Prostate gland (tissue), 2 donors: Measurements from ENCODE around the gene NAA10. TPM values are rescaled to one million over a fixed set of nuclear protein-coding genes. Genes with fewer than 3 reads are reported as not detected.

Experiments
- DNase-seq: peaks from one replicate; pipeline ENCODE4 v3.0.0-alpha.2; 2019; ENCODE audit warnings: low spot score
- H3K27ac ChIP-seq, 2 donors: fragments of 200-600 bp; sonication (generic); 2 replicates each; pipeline ENCODE4 v1.5.1; 2017 to 2019
- H3K27me3 ChIP-seq: fragments of 200-600 bp; sonication (generic); replicated peaks from 2 replicates; pipeline ENCODE4 v1.5.1; 2019; ENCODE audit not compliant: insufficient read depth
- H3K36me3 ChIP-seq, 2 donors: fragments of 200-600 bp; sonication (generic); 1 replicate in 1 of 2; 2 replicates in 1 of 2; pipeline versions ENCODE4 v1.5.1 to v1.8.1; 2017 to 2019
- H3K4me1 ChIP-seq: fragments of 200-600 bp; sonication (generic); replicated peaks from 2 replicates; pipeline ENCODE4 v1.5.1; 2019
- H3K4me3 ChIP-seq, 2 donors: fragments of 200-600 bp; sonication (generic); 2 replicates each; pipeline ENCODE4 v1.5.1; 2017 to 2019
- H3K9me3 ChIP-seq: fragments of 200-600 bp; sonication (generic); 2 replicates; pipeline ENCODE4 v1.5.1; 2017
- CTCF ChIP-seq, 4 experiments: fragments of 200-600 bp in 2 of 4; fragments of 450-650 bp in 2 of 4; sonication (generic) in 2 of 4; IDR thresholded peaks; 1 replicate in 3 of 4; 2 replicates in 1 of 4; pipeline ENCODE4 v1.5.1; 2016 to 2019; ENCODE audit warnings: antibody characterized with exemption in 4 of 4, mild to moderate bottlenecking in 2 of 4, moderate library complexity in 2 of 4
- POLR2A ChIP-seq: fragments of 450-650 bp; IDR thresholded peaks from one replicate; pipeline ENCODE4 v1.6.1; 2016; ENCODE audit warnings: antibody characterized with exemption, mild to moderate bottlenecking
- POLR2AphosphoS5 ChIP-seq: sonication (generic); formaldehyde crosslinking; IDR thresholded peaks from one replicate; pipeline ENCODE4 v1.6.1; 2017; ENCODE audit warnings: antibody characterized with exemption
- WGBS: methylation state at CpG from one replicate; pipeline ENCODE4 v1.1.5; 2018; 5-methylcytosine and 5-hydroxymethylcytosine counted together
- intact Hi-C: fragments of 100-400 bp; cut with DNase I; formaldehyde crosslinking; loops from one replicate; pipeline ENCODE4 v1.14.2; 2022
- total RNA-seq, 2 donors: library from RNA; depleted of rRNA; stranded (reverse); fragments of >200 nt; gene quantifications; one replicate each; pipeline ENCODE4 v1.1.0, GENCODE V29; 2016

NAA10 gene
- total RNA-seq, 2 donors from 2014 or later = 47.5 to 64.9 TPM

- 78% methylated on average over 6 of the region's 11 CpGs for WGBS
- intact Hi-C loops = no loop called here
- TF ChIP-seq CTCF (IDR thresholded peaks at IDR 0.05) (no peak), POLR2AphosphoS5 (no peak), POLR2A (no peak)
Measured at GRCh38 chrX:153961292-153961691, 26.5 kb upstream of the NAA10 start.

GRCh38 chrX:153960786-153961185 is 25.9 kb upstream of the NAA10 start:
- no peaks in the 10 kb centered on the region for H3K36me3 ChIP-seq
- no peaks in the 10 kb centered on the region for H3K27me3 ChIP-seq
- H3K4me1 ChIP-seq = no peaks in the 10 kb centered on the region
- H3K9me3 ChIP-seq = no peaks in the 10 kb centered on the region
- TF ChIP-seq POLR2A = no peak
- TF ChIP-seq CTCF (IDR thresholded peaks at IDR 0.05) = no peak
- no peak for TF ChIP-seq POLR2AphosphoS5
- 80% methylated on average over 15 of the region's 22 CpGs for WGBS
- no peak overlapping the region for H3K27ac ChIP-seq
- intact Hi-C loops = no loop called here
- DNase-seq = no peak
- H3K4me3 ChIP-seq = no peak overlapping the region

More at GRCh38 chrX:153961292-153961691, 26.5 kb upstream of the NAA10 start:
- no peak overlapping the region for H3K27ac ChIP-seq
- no peaks in the 10 kb centered on the region for H3K36me3 ChIP-seq
- no peak for DNase-seq
- H3K27me3 ChIP-seq = no peaks in the 10 kb centered on the region
- H3K4me1 ChIP-seq = no peaks in the 10 kb centered on the region
- no peaks in the 10 kb centered on the region for H3K9me3 ChIP-seq
- H3K4me3 ChIP-seq = no peak overlapping the region

GRCh38 chrX:153960077-153960476 is 25.2 kb upstream of the NAA10 start:
- no peak overlapping the region for H3K27ac ChIP-seq
- no peak for TF ChIP-seq CTCF (IDR thresholded peaks at IDR 0.05)
- TF ChIP-seq POLR2A = no peak
- TF ChIP-seq POLR2AphosphoS5 = no peak
- H3K36me3 ChIP-seq = no peaks in the 10 kb centered on the region
- H3K4me1 ChIP-seq = no peaks in the 10 kb centered on the region
- H3K27me3 ChIP-seq = no peaks in the 10 kb centered on the region
- intact Hi-C loops = no loop called here
- DNase-seq = no peak
- H3K9me3 ChIP-seq = no peaks in the 10 kb centered on the region
- no peak overlapping the region for H3K4me3 ChIP-seq
- WGBS = 87% methylated on average over 14 of the region's 16 CpGs

GRCh38 chrX:153959649-153960048 is 24.8 kb upstream of the NAA10 start:
- Histone ChIP-seq H3K4me3 (no peak overlapping the region), H3K36me3 (no peaks in the 10 kb centered on the region), H3K27me3 (no peaks in the 10 kb centered on the region), H3K9me3 (no peaks in the 10 kb centered on the region), H3K4me1 (no peaks in the 10 kb centered on the region), H3K27ac (no peak overlapping the region)
- no peak for DNase-seq
- WGBS = 72% methylated on average over 3 of the region's 15 CpGs
- no peak for TF ChIP-seq CTCF (IDR thresholded peaks at IDR 0.05)
- TF ChIP-seq POLR2A = no peak
- TF ChIP-seq POLR2AphosphoS5 = no peak
- intact Hi-C loops = no loop called here

GRCh38 chrX:153958605-153959004 is 23.8 kb upstream of the NAA10 start:
- H3K27ac ChIP-seq = no peak overlapping the region
- no peaks in the 10 kb centered on the region for H3K9me3 ChIP-seq
- no peaks in the 10 kb centered on the region for H3K36me3 ChIP-seq
- 80% methylated on average over 2 of the region's 14 CpGs for WGBS
- H3K4me3 ChIP-seq = no peak overlapping the region
- intact Hi-C loops = no loop called here
- TF ChIP-seq POLR2A = no peak
- no peak for TF ChIP-seq CTCF (IDR thresholded peaks at IDR 0.05)
- TF ChIP-seq POLR2AphosphoS5 = no peak
- no peak for DNase-seq
- H3K4me1 ChIP-seq = no peaks in the 10 kb centered on the region
- no peaks in the 10 kb centered on the region for H3K27me3 ChIP-seq
